Measurements from ENCODE around the gene SAP30BP. TPM values are rescaled to one million over a fixed set of nuclear protein-coding genes. Genes with fewer than 3 reads are reported as not detected.
"Not testable (repeated sequence)": the region's sequence is repeated elsewhere in the genome, so short reads cannot be mapped to it uniquely, and the experiment has no call there.

The SAP30BP gene
- total and polyA plus RNA-seq, 8 donors: 24.6 to 154 (median 72.9) TPM

GRCh38 chr17:75636381-75637142 is 30.6 kb upstream of the SAP30BP start:
- Histone ChIP-seq H3K27me3 (no peaks in the 10 kb centered on the region), H3K9me3 (no peaks in the 10 kb centered on the region), H3K4me1 (peaks cover 63 to 88% (median 82%) of the 10 kb centered on the region in 4 donors), H3K4me3 (peak overlapping the region in 1 of 4 donors; percentile 22), H3K27ac (peak overlapping the region; percentile 87 to 96 (median 89)), H3K36me3 (peaks cover 0 to 26% (median 20%) of the 10 kb centered on the region in 4 donors)
- DNase-seq: peak in 1 of 2 donors; percentile 62
- intact Hi-C loops (cut with DNase I; ENCODE audit: low total_unique reads): no loop called here
- no peak for TF ChIP-seq EP300 (IDR thresholded peaks at IDR 0.05)
- no peak for TF ChIP-seq CTCF (IDR thresholded peaks at IDR 0.05)
- no peak for TF ChIP-seq POLR2A (IDR thresholded peaks at IDR 0.05)
- no peak for TF ChIP-seq POLR2AphosphoS5 (IDR thresholded peaks at IDR 0.05)
- WGBS, 5 donors: 57 to 81% (median 63%) methylated on average over 15 to 19 of the region's 19 CpGs

DNA sequence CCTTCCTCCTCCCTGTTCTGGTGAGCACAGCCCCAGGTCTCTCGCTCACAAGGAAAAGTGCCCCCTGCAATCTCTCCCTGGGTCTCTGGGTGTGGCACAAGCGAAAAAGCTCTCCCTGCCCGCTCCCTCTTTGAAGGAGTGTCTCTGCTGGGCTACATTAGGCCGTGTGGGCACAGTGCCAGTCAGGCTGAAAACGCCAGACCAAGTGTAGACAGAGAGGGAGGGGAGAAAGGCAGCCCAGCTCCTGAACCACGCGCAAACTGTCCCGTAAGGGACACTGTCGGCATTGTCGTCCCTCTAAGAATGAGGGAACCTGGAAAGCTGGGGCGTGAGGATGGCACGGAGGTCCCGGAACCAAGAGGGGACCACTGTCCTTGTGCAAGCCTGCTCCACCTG is 30.0 kb upstream of the SAP30BP start:
- no peaks in the 10 kb centered on the region for H3K9me3 ChIP-seq
- no peaks in the 10 kb centered on the region for H3K27me3 ChIP-seq
- intact Hi-C loops (cut with DNase I; ENCODE audit: low total_unique reads): no loop called here
- peaks cover 0 to 29% (median 21%) of the 10 kb centered on the region in 4 donors for H3K36me3 ChIP-seq
- H3K4me3 ChIP-seq: peak overlapping the region in 1 of 4 donors; percentile 22
- peaks cover 69 to 94% (median 88%) of the 10 kb centered on the region in 4 donors for H3K4me1 ChIP-seq
- WGBS, 5 donors: 31 to 55% (median 44%) methylated on average over 13 of the region's 13 CpGs
- H3K27ac ChIP-seq: peak overlapping the region; percentile 87 to 96 (median 89)
- DNase-seq: peak; percentile 86 to 88
- no peak for TF ChIP-seq POLR2A (IDR thresholded peaks at IDR 0.05)
- TF ChIP-seq CTCF (IDR thresholded peaks at IDR 0.05): no peak
- no peak for TF ChIP-seq EP300 (IDR thresholded peaks at IDR 0.05)
- peak in 2 of 3 donors; percentile 30 to 43 for TF ChIP-seq POLR2AphosphoS5 (IDR thresholded peaks at IDR 0.05)

GRCh38 chr17:75637551-75637950 is 29.6 kb upstream of the SAP30BP start:
- TF ChIP-seq CTCF (IDR thresholded peaks at IDR 0.05) (no peak), POLR2AphosphoS5 (IDR thresholded peaks at IDR 0.05) (no peak), EP300 (IDR thresholded peaks at IDR 0.05) (no peak), POLR2A (IDR thresholded peaks at IDR 0.05) (no peak)
- Histone ChIP-seq H3K4me3 (peak overlapping the region in 1 of 4 donors; percentile 22), H3K27me3 (no peaks in the 10 kb centered on the region), H3K36me3 (peaks cover 0 to 29% (median 21%) of the 10 kb centered on the region in 4 donors), H3K27ac (peak overlapping the region; percentile 87 to 96 (median 89)), H3K4me1 (peaks cover 73 to 94% (median 89%) of the 10 kb centered on the region in 4 donors), H3K9me3 (no peaks in the 10 kb centered on the region)
- intact Hi-C loops (cut with DNase I; ENCODE audit: low total_unique reads): no loop called here
- peak in 1 of 2 donors; percentile 38 for DNase-seq
- 52 to 75% (median 65%) methylated on average over 7 of the region's 7 CpGs; no CpG with 5 or more reads in 1 of the 5 donors for WGBS, 5 donors

GRCh38 chr17:75638039-75638438 is 29.1 kb upstream of the SAP30BP start:
- WGBS, 5 donors: 91 to 95% (median 92%) methylated on average over 12 of the region's 12 CpGs
- Histone ChIP-seq H3K36me3 (peaks cover 0 to 29% (median 21%) of the 10 kb centered on the region in 4 donors), H3K27ac (peak overlapping the region; percentile 87 to 96 (median 89)), H3K4me1 (peaks cover 76 to 94% (median 89%) of the 10 kb centered on the region in 4 donors)
- H3K27me3 ChIP-seq; DNase-seq; H3K4me3 ChIP-seq; H3K9me3 ChIP-seq; intact Hi-C loops (cut with DNase I; ENCODE audit: low total_unique reads): not testable (repeated sequence)
